Uterus (tissue), 2 donors: Measurements from ENCODE around the gene TRPM1.

Experiments used
- CTCF ChIP-seq, 4 experiments: fragments of 200-600 bp in 2 of 4; fragments of 450-650 bp in 2 of 4; sonication (generic) in 2 of 4; IDR thresholded peaks; one replicate each; pipeline ENCODE4 v1.5.1; 2016 to 2019; ENCODE audit warnings: antibody characterized with exemption in 4 of 4, mild to moderate bottlenecking in 2 of 4, moderate library complexity in 1 of 4
- POLR2A ChIP-seq, 2 donors: fragments of 450-650 bp; IDR thresholded peaks; one replicate each; pipeline ENCODE4 v1.6.1; 2016; ENCODE audit warnings: antibody characterized with exemption in 2 of 2, mild to moderate bottlenecking in 1 of 2, moderate library complexity in 1 of 2

- TF ChIP-seq CTCF (IDR thresholded peaks at IDR 0.05) (no peak), POLR2A (IDR thresholded peaks at IDR 0.05) (no peak)
Measured at GRCh38 chr15:31036783-31037182, 64.7 kb downstream of the TRPM1 start.
